HCEC 1CT (cell line): ENCODE results near the gene TCEANC.
"Not testable (repeated sequence)": the region's sequence is repeated elsewhere in the genome, so short reads cannot be mapped to it uniquely, and the experiment has no call there.

Source experiments
- DNase-seq: peaks from one replicate; pipeline ENCODE4 v3.0.0-alpha.2; 2017

TCEANC gene

GRCh38 chrX:13652850-13653693 lies at the start of gene TCEANC:
Gene TCEANC (plus strand): TSS chrX:13653141. CDS start chrX:13662509, 9,368 bp downstream.
- peak; percentile 95 for DNase-seq

- DNase-seq = no peak
Observed at GRCh38 chrX:13605611-13606010, 47.3 kb upstream of the TCEANC start.

DNA sequence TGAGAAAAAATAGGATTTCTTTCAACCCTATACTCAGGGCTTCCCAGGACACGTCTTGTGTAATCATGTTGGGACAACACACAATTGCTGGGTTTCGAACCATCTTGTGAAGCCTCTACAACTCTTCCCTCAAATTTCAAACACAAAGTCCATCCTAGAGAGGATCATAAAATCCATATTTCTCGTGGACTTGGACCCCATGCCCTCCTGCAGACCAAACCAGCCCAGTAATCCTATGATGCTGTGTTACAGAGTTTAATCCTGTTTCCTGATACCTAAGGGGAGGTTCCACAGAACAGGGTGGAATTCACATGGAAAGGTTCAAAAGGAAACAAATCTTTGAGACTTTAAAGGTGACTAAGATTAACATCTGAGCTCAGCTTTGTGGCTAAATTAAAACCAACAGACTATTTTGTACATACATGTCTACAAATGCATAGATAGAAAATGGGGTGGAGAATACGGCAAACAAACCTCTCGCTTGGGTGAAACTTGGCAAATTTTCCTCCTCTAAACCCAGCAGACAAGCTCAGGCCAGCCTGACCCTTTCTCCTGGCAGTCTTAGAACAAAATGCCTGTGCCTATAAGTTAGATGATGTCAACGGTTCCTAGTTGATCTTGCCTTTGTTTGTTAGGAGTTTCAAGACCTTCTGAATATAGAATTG lies 45.5 kb upstream of the TCEANC start:
- no peak for DNase-seq

DNA sequence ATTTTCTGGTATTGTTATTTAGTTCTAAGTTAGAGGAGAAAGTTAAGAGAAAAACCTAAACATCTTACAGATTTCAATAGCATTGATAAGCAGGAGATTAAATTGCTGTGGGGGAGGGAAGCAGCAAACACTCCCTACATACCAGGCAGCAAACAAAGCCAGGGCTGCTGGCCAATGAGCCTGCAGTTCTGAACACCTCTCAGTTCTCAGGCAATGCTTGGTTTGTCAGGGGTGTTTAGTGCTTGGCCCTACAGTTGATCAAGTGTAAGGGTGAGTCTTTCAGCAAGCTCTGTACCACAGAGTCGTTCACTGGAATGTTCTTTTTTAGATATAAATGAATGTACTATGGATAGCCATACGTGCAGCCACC lies 45.0 kb upstream of the TCEANC start:
- no peak for DNase-seq

DNA sequence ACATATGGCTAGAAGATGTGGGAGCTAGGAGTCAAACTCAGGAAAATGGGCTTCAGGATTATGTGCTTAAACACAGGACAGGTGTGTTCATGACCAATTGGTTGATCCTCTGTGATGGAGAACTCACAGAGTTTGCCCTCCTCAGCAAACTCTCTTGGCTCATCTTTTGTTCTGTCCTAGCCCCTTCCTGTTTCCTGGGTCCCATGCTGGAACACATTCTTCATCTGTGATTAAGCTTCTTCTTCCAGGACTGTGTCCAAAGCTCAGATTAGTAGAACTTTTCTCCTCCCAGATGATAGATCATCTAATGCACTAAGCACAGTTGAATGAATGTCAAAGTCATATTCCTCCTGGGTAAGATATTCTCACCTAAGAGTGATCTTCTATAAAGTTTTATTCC lies 38.8 kb upstream of the TCEANC start:
- no peak for DNase-seq

- no peak for DNase-seq
Observed at GRCh38 chrX:13620207-13620606, 32.7 kb upstream of the TCEANC start.

- DNase-seq = no peak
Observed at GRCh38 chrX:13622401-13622964, 30.5 kb upstream of the TCEANC start.

DNA sequence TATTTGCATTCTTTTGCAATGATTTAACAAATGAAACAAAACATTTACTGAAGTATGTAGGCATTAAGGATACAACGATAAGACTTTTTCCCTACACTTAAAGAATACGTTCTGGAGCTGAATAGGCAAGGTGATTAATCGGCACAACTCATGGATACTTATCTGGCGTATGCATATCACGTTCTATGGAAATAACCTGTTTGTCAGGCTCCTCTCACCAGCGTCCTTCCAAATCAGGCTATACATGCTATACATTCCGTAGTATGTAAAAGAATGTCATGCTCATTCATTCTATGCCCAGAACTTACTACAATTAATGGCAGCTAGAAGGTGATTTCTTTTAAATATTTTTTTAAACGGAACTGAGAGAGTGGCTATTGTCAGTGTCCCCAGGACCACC lies 25.6 kb upstream of the TCEANC start:
- no peak for DNase-seq

DNA sequence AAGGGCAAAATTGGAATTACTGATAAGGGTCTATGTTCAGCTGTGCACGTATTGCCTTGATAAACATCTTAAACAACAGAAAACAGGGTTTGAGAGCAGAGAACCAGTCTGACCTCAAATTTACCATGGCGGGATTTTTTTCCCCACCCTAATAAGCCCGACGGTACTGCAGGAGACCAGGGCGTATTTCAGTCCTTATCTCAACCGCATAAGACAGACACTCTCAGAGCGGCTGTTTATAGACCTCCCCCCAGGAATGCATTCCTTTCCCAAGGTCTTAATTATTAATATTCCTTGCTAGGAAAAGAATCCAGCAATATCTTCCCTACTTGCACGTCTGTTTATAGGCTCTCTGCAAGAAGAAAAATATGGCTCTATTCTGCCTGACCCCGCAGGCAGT lies 15.7 kb upstream of the TCEANC start:
- DNase-seq = not testable (repeated sequence)

GRCh38 chrX:13638021-13638420 lies 14.9 kb upstream of the TCEANC start:
- DNase-seq = no peak

GRCh38 chrX:13638826-13639225 lies 14.1 kb upstream of the TCEANC start:
- DNase-seq = no peak

DNA sequence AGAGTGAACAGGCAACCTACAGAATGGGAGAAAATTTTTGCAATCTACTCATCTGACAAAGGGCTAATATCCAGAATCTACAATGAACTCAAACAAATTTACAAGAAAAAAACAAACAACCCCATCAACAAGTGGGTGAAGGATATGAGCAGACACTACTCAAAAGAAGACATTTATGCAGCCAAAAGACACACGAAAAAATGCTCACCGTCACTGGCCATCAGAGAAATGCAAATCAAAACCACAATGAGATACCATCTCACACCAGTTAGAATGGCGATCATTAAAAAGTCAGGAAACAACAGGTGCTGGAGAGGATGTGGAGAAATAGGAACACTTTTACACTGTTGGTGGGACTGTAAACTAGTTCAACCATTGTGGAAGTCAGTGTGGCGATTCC lies 11.3 kb upstream of the TCEANC start:
- not testable (repeated sequence) for DNase-seq

DNA sequence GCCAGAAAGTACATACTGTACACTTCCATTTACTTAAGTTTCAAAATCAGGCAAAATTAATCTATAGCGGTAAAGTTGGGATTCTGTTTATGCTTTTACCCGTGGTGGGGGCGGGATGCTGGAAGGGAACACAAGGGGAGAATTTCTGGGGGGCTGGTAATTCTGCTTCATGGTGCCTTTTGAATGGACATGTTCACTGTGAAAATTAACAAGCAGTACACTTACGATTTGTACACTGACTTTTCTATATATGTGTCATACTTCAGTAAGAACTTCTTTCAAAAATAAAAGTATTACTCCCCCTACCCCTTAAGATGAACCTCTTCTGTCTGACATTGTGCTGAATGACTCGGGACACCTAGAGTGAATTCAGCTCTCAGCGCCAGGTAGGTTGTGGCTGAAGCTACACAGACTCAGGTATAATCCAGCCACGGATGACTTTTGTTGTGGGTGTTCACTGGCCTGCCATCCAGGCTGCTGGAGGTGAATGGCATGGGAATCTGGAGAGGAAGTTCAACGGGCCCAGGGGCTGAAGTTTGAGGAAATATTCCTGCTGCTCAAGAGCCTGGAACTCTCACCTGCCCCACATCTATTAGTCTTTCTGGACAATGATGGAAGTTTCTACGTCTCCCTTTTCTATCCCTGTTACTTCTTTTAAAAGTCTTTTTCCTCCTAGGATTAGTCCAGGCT lies 7.3 kb upstream of the TCEANC start:
- DNase-seq = no peak

DNA sequence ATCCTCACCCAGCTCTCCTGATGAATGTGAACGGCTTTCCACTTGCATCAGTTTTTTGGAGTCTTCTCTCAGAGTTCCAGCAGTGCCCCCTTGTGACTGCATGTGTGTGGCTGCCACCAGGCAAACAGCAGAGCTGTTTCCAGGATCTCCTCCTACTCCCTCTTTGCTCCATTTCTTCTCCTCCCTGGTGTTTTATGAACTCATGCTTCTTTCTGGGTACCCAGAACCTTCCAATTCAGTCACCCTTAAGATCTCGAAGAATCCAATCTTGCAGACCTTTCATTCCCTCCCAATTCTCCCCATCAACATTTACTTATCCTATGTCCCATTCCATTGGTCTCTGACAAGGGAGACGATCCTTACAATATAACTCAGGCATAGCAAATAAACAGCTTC lies 6.8 kb upstream of the TCEANC start:
- DNase-seq = peak; percentile 46

- DNase-seq = no peak
Observed at GRCh38 chrX:13647709-13648212, 5.2 kb upstream of the TCEANC start.

GRCh38 chrX:13648336-13648735 lies 4.6 kb upstream of the TCEANC start:
- DNase-seq = not testable (repeated sequence)

GRCh38 chrX:13649838-13650237 lies 3.1 kb upstream of the TCEANC start:
- DNase-seq = no peak

DNA sequence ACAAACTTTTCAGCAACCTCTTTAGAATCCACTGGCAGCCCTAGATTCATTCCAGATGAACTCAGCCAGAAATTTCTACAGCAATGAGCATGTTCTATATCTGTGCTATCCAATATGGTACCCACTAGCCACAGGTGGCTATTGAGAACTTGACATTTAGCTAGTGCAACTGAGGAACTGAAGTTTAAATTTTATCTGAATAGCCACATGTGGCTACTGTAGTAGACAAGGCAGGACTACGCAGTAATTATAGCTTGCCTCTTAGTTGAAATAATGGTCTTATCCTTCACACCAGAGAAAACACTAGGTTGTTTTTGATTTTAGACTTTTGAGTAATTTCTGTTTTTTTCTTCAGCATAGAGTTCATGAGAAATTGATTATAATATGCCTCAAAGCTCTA lies 2.6 kb upstream of the TCEANC start:
- DNase-seq = no peak

GRCh38 chrX:13651150-13651549 lies 1.8 kb upstream of the TCEANC start:
- peak; percentile 30 for DNase-seq

DNA sequence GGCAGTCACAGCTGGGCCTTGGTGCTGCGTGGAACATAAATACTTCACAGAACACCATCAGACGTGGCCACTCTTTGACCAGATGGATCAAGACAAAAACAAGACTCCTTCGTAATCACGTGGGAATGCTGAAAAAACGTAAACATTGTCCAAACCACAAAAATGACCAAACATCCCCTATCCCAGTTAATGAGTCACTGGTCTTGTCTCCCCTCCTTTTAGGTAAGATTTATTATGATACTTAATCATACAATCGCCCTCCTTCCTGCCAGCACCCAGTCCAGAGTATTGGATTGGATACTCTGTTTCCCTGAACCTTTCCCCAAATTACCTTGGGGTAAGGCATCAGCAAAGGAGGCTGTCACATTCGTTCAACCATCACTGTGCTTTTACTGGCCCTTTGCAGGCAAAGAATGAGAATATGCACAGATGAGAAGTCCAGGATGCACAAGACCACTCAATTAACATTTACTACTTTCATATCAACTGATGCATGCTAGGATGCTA lies 601 bp upstream of the TCEANC start:
- peak; percentile 87 for DNase-seq

DNA sequence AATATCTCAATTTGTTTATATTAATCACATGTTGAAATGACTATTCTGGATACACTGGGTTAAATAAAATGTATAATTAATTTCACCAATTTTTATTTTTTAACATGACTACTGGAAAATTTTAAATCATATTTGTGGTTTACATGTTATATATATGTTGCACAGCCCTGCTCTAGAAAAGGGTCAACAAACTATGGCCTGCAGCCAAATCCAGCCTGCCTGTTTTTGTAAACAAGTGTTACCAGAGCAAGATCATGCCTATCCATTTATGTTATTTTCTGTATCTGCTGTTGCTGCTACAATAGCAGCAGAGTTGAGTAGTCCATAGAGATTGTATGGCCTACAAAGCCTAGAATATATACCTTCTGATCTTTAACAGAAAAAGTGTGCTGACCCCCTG lies 1.2 kb downstream of the TCEANC start:
- DNase-seq = no peak

DNA sequence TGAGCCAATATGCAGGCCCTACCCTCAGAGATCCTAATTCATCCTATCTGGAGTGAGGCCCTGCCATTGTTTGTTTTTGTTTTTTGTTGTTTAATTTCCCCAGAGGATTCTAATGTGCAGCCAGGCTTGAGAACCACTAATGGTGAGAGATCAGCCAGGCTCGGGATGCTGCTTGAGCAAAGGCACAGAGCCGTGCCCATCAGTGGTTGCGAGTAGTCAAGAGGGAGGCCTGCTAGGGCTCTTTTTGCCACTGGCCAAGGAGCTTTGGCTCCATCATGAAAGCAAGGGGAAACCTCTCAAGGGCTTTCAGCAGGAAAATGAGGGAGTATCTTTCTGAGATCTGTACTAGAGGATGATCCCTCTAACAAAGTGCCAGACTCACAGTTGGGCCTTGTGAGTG lies 2.7 kb downstream of the TCEANC start:
- DNase-seq = no peak

GRCh38 chrX:13658602-13659001 lies 5.7 kb downstream of the TCEANC start:
- DNase-seq = peak; percentile 34
